Myocyte (in vitro differentiated cells): ENCODE results near the gene ZSCAN12. TPM values are rescaled to one million over a fixed set of nuclear protein-coding genes. Genes with fewer than 3 reads are reported as not detected.

Source experiments
- DNase-seq: peaks from one replicate; pipeline ENCODE4 v3.0.0-alpha.2; 2012; ENCODE audit warnings: low read depth
- total RNA-seq: library from RNA; depleted of rRNA; stranded (reverse); fragments of >200 nt; gene quantifications from 2 replicates; pipeline ENCODE4 v1.2.3, GENCODE V29; 2014

The ZSCAN12 gene
- total RNA-seq, 1 donor from 2014 or later = 4.0 TPM

DNA sequence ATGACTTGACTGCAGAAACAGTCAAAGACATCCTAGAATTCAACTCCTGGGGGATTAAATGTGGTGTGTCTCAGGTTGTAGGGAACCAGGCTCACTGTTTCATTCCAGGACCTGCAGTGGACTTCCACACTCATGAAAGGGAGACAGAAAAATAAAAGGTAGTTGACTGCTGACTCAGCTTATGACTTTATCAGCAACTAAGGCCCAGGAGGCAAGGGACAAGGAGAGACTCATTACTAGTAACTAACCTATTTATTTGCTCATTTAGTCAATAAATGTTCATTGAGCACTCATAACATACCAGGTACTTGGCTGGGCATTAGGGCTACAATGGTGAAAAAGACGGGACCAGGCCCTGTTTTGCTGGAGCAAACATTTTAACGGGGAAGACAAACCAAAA, 66.5 kb downstream of the ZSCAN12 start:
- DNase-seq = no peak

DNA sequence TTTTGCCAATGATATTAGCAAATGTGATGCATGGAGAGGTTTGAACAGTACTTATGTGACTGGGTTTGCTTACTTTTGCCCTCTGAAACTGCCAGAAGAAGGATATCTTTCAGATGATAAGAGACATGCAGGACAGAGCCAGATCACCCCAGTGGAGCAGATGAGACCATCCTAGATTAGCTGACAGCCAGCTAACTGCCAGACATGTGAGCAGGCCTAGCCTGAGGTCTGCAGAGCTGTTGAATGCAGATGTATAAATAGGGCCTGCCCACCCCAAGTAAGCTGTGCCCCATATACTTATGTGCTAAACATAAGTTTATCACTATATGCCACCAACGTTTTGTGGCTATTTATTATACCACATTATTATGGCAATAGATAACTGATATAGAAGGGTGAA, 69.5 kb downstream of the ZSCAN12 start:
- no peak for DNase-seq

Other genes starting within 250 kb of the ZSCAN12 start
- gene ZSCAN9, start 174.5 kb downstream of the ZSCAN12 start, total RNA-seq = 18.1 and 19.5 TPM in 2 replicates
- gene ZKSCAN4, start 147.5 kb downstream of the ZSCAN12 start, total RNA-seq = 3.7 and 4.6 TPM in 2 replicates
- 0.36 TPM in 1 of 2 replicates, not detected in the other for gene NKAPL, start 140.4 kb downstream of the ZSCAN12 start, total RNA-seq
- 8.6 and 10.8 TPM in 2 replicates for gene ZSCAN26, start 132.6 kb downstream of the ZSCAN12 start, total RNA-seq
- 4.6 and 4.8 TPM in 2 replicates for gene PGBD1, start 118.2 kb downstream of the ZSCAN12 start, total RNA-seq
- gene ZSCAN31, start 63.6 kb downstream of the ZSCAN12 start, total RNA-seq = 12.5 and 13.2 TPM in 2 replicates
- gene ZKSCAN3, start 49.8 kb downstream of the ZSCAN12 start, total RNA-seq = 4.4 and 5.5 TPM in 2 replicates
- 2.0 and 2.5 TPM in 2 replicates for gene ZSCAN23, start 43.7 kb upstream of the ZSCAN12 start, total RNA-seq
- not detected in 2 replicates for gene GPX6, start 116.0 kb upstream of the ZSCAN12 start, total RNA-seq
- not detected in 2 replicates for gene GPX5, start 126.1 kb upstream of the ZSCAN12 start, total RNA-seq